T-helper 2 cell treated with Interferon-gamma antibody and Interleukin-4, amounts not matched to agents 100 ng/mL and 5 ng/mL, for 36 hours (primary cell): ENCODE data around the gene TIMM10B. TPM values are rescaled to one million over a fixed set of nuclear protein-coding genes. Genes with fewer than 3 reads are reported as not detected.

Source experiments
- intact Hi-C: fragments of 100-400 bp; cut with micrococcal nuclease; formaldehyde crosslinking; loops from one replicate; pipeline ENCODE4 v1.15.1; 2023
- total RNA-seq: library from RNA; stranded (reverse); gene quantifications from 2 replicates; pipeline ENCODE4 v1.2.3, GENCODE V29; 2022

Gene TIMM10B
- total RNA-seq, 1 donor from 2014 or later, result 33.9 TPM

GRCh38 chr11:6469599-6469998 is 11.7 kb upstream of the TIMM10B start:
- intact Hi-C loops, result no loop called here

- intact Hi-C loops, result loop anchor here (2.0 kb wide), 1 partner anchor 82 kb away; the partner anchor contains the start of gene SMPD1
Measured at GRCh38 chr11:6472934-6473333, 8.4 kb upstream of the TIMM10B start.

DNA sequence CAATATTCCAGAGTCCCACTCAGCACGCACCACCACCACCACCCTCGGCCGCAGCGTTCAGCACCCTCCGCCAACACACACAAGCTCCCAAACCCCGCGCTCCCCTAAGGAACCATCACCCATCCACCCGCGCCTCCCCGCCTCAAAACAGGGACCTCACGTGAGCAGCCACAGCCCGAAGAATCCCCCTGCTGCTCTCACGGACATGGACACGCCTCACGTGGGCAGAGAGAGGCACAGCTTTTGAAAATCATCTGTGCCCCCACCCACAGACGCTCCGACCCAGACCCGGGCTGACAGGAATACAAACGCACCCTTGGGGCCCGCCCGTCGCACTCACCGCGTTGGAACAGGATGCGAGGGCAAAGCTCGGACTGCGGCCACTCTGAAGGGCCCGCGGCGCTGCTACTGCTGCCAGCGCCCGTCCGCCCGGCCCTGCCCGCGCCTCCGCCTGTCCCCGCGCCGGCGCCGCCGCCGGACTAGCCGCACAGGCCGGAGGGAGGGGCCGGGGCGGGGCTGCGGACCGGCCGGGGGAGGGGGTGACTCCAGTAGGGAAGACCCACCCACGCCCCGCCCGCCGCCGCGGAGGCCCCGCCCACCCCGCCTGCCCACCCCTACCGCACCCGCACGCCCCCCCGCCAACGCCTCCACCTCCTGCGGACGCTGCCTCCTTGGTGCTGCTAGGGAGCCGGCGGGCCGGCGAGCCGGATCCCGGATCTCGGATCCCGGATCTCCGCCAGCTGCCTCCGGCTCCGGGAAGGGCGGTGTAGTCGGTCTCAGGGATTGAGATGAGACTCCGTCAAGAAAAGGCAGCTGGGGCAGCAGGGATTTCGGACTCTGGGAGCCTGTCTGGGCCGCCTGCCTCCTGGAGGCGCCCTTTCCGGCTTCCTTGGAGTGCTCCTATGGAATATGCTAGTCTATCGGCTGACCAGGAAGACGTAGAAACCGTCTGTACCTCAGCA is 7.6 kb upstream of the TIMM10B start, which contains the start of gene TRIM3:
TSS of gene TRIM3 (minus strand) at position 491 of the 962 bp plus-strand sequence. CDS start 8,246 bp downstream, outside the sequence.
- intact Hi-C loops, result loop anchor here (2.0 kb wide), 1 partner anchor 83 kb away; the partner anchor contains the start of gene SMPD1

- intact Hi-C loops, result no loop called here
Measured at GRCh38 chr11:6474413-6474792, 6.9 kb upstream of the TIMM10B start.

DNA sequence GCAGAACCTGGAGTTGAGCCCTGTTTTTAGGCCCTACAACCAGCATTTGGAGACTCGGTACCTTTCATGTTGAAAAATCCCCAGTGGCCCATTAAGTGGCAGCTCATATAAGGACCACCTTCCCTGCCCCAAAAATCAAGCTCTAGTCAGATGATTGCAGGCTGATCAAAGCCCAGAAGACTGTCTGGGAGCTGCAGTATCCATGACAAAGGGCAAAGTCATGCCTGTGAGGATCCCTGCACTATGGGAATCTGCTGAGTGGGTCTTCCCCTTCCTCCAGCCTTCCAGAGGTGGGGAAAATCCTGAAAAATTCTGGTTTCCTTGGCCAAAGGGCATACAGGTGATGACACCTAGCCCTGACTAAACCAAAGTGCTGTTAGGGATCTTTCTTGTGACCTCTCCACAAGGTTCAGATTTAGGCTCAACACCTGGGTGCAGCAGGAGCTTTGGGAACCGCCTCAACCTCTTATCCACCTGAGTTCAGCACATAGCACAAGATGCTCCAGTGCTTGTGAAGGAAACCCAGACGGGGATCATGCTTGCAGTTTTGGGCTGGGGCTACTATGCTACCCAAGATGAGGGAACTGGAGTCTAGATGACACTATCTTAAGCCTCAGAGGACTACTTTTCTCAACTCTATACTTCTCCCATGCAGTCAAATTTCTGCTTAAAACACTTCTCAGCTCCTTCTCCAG is 6.3 kb upstream of the TIMM10B start:
- intact Hi-C loops, result no loop called here

DNA sequence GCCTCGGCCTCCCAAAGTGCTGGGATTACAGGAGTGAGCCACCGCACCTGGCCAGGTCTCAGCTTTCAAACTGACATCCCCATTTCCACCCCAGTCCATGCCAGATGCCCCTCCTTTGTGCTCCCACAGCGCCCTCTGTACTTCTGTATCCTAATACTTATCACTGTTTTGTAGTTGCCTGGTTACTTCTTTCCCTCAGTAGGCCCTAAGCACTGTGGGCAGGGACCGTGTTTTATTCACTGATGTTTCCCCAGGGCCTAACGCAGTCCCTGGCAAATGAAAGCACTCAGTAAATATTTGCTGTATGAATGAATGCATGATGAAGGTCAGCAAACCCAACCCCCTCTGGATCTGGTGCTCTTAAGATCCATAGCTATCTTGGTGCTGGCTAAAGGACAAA is 5.4 kb upstream of the TIMM10B start:
- intact Hi-C loops, result no loop called here

GRCh38 chr11:6476571-6476970 is 4.7 kb upstream of the TIMM10B start:
- intact Hi-C loops, result no loop called here

DNA sequence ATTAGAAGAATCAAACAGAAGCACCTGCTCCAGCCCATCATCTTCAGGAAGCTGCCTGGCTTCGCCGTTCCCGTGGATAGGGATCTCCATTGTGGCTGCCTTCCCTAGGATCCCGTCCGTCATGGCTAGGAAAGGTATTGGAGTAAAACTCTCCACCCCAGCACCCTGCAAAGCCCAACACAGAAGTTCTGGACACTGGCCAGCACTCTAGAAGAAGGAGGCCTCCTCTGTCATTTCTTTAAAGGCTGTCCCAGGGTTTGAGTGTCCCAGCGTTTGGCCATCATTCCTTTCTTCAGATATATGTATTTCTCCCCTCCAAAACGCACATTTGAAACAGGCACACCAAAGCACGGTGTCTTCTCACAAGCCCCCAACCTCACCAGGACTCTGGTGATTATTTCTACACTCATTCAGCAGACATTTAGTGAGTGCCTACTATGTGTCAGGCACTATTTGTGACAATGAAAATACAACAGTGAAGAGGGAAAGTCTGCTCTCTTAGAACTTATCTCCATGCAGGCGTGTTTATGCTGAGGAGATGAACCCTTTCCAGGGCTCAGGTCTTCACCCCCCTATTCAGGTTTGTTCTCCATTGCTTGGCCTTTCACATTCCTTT is 894 bp upstream of the TIMM10B start:
- intact Hi-C loops, result loop anchor here (2.0 to 5.0 kb wide), 3 partner anchors 47 to 266 kb away; partner anchors contain the start of gene CAVIN3

GRCh38 chr11:6481924-6482275 is 599 bp downstream of the TIMM10B start:
- intact Hi-C loops, result loop anchor here (1.0 to 5.0 kb wide), 9 partner anchors 45 to 265 kb away; partner anchors contain the start of genes APBB1, CAVIN3, FHIP1B and MRPL17

- intact Hi-C loops, result loop anchor here (5.0 kb wide), 1 partner anchor 45 kb away; no protein-coding TSS in a partner anchor
Measured at GRCh38 chr11:6482441-6482840, 1.1 kb downstream of the TIMM10B start.

- intact Hi-C loops, result loop anchor here (5.0 kb wide), 1 partner anchor 44 kb away; no protein-coding TSS in a partner anchor
Measured at GRCh38 chr11:6483015-6483414, 1.7 kb downstream of the TIMM10B start.

DNA sequence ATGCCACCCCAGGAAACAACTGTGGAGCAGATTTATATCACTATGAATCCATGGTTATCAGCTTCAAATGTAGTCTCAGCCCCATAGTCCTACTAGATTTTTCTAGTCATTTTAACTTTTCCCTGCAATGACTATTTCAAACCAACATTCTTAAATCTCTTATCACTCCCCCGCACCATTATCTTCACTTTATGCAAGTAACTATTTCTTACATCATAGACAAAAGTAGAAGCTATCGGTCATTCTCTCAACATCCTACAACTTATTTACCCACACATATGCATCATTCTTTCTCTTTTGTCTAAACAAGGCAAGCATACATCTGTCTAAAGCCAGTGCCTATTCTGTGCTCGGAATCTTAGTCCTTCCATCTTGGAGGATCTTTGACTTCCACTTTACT is 4.4 kb downstream of the TIMM10B start:
- intact Hi-C loops, result no loop called here

GRCh38 chr11:6486256-6486655 is 5.0 kb downstream of the TIMM10B start:
- intact Hi-C loops, result no loop called here

- intact Hi-C loops, result no loop called here
Measured at GRCh38 chr11:6486938-6487337, 5.6 kb downstream of the TIMM10B start.

- intact Hi-C loops, result no loop called here
Measured at GRCh38 chr11:6488342-6488741, 7.0 kb downstream of the TIMM10B start.

- intact Hi-C loops, result no loop called here
Measured at GRCh38 chr11:6488821-6489220, 7.5 kb downstream of the TIMM10B start.

GRCh38 chr11:6489306-6489705 is 8.0 kb downstream of the TIMM10B start:
- intact Hi-C loops, result no loop called here

GRCh38 chr11:6497069-6497839 is 16.0 kb downstream of the TIMM10B start, which contains the start of gene DNHD1:
Gene DNHD1 (plus strand): TSS chr11:6497280. CDS start chr11:6498216, 936 bp downstream.
- intact Hi-C loops, result no loop called here

DNA sequence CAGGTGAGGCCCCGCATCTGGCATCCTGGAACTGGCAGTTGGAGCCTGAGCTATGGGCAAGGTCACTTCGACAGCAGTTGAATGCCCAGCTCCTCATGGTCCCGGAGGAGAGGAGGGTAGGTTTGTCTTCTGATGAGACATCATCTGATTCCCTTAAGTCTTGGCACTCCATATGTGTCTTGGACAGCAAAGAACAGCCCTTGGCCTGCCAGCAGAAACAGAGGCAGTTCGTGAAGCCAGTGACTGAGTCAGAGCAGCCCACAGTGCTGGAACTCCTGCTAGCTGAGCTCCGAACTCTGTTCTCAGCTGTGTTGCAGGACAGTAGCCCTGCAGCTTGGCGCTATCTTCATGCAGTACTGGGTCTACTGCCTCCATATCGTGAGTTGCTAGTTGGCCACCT is 16.8 kb downstream of the TIMM10B start:
- intact Hi-C loops, result no loop called here

DNA sequence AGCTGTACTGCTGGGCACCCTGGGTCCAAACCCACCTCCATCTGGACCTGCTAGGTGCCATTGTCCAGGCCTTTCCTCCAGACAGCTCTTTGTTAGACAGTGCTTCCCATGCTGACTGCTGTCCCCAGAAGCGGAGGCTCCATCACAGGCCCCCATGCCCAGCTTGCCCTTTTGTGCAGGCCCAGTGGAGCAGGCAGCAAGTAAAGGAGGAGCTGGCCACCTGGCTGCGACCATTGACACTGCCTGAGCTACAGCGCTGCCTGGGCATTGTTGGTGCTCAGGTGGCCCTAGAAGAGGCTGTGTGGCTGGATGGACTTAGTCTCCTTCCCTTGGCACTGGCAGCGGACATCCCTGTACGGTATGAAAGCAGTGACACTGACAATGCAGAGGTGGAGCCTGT is 17.2 kb downstream of the TIMM10B start:
- intact Hi-C loops, result no loop called here

DNA sequence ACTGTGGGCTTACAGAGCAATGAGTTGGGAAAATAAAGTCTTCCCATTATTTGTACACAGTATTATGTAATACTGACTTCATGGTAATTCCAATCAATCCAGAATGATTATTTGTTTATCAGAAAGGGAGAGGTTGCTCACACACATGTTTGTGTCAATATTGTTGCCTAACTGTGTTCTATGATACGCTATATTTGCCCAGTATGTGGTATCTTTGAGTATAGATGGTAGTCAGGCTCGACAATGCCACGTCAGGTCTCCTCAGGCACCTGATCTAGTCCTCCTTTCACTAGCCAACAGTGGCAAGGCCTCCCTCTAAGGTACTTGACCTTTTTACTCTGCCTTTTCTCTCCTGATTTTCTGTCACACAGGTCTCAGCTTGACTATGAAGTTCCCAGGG is 21.1 kb downstream of the TIMM10B start:
- intact Hi-C loops, result no loop called here
